GM19455 (cell line): Measurements from ENCODE around the gene NUP37.
"Not testable (repeated sequence)": the region's sequence is repeated elsewhere in the genome, so short reads cannot be mapped to it uniquely, and the experiment has no call there.

Experiments
- ATAC-seq: cut with Tn5 transposase; IDR thresholded peaks from one replicate; pipeline ENCODE4 v1.9.1; 2021; ENCODE audit not compliant: unreplicated experiment

The NUP37 gene

GRCh38 chr12:102093319-102093718 lies 26.6 kb downstream of the NUP37 start:
- no peak for ATAC-seq

- ATAC-seq, result not testable (repeated sequence)
Measured at GRCh38 chr12:102089228-102089835, 30.6 kb downstream of the NUP37 start.

- ATAC-seq, result no peak
Measured at GRCh38 chr12:102080842-102081241, 39.1 kb downstream of the NUP37 start.

GRCh38 chr12:102072092-102072491 lies 47.8 kb downstream of the NUP37 start:
- ATAC-seq, result not testable (repeated sequence)

GRCh38 chr12:102069707-102070106 lies 50.2 kb downstream of the NUP37 start:
- no peak for ATAC-seq

- no peak for ATAC-seq
Measured at GRCh38 chr12:102067574-102068258, 52.2 kb downstream of the NUP37 start.

GRCh38 chr12:102064476-102064875 lies 55.4 kb downstream of the NUP37 start:
- ATAC-seq, result no peak

- no peak for ATAC-seq
Measured at GRCh38 chr12:102063069-102063468, 56.8 kb downstream of the NUP37 start.

- ATAC-seq, result no peak
Measured at GRCh38 chr12:102062419-102062806, 57.5 kb downstream of the NUP37 start.

- ATAC-seq, result peak; percentile 96
Measured at GRCh38 chr12:102061560-102062418, 58.1 kb downstream of the NUP37 start, which contains the start of gene WASHC3. Gene WASHC3, minus strand, starts transcription at chr12:102061991. Its CDS starts 29 bp downstream, at chr12:102061962.

GRCh38 chr12:102061096-102061559 lies 58.8 kb downstream of the NUP37 start:
- ATAC-seq, result peak; percentile 26

- ATAC-seq, result no peak
Measured at GRCh38 chr12:102059343-102059742, 60.6 kb downstream of the NUP37 start.

GRCh38 chr12:102054345-102054744 lies 65.6 kb downstream of the NUP37 start:
- ATAC-seq, result no peak

GRCh38 chr12:102053062-102053349 lies 66.9 kb downstream of the NUP37 start:
- ATAC-seq, result no peak

GRCh38 chr12:102052192-102053061 lies 67.5 kb downstream of the NUP37 start:
- ATAC-seq, result no peak

GRCh38 chr12:102051431-102051965 lies 68.4 kb downstream of the NUP37 start:
- ATAC-seq, result peak; percentile 60

GRCh38 chr12:102050660-102051430 lies 69.1 kb downstream of the NUP37 start:
- ATAC-seq, result no peak

- peak; percentile 86 for ATAC-seq
Measured at GRCh38 chr12:102043928-102044327, 76.0 kb downstream of the NUP37 start.

- ATAC-seq, result no peak
Measured at GRCh38 chr12:102033991-102034745, 85.7 kb downstream of the NUP37 start.
